Limb (tissue), 2 donors: Measurements from ENCODE around the gene ENKUR.

Experiments
- DNase-seq, 2 donors: peaks; one replicate each; pipeline ENCODE4 v3.0.0-alpha.2; 2016; ENCODE audit errors: extremely low spot score in 2 of 2

The ENKUR gene

GRCh38 chr10:24949616-24950015, 66.3 kb downstream of the ENKUR start:
- no peak for DNase-seq

GRCh38 chr10:24947304-24948097, 68.5 kb downstream of the ENKUR start:
- DNase-seq, result no peak

- DNase-seq, result no peak
Observed at GRCh38 chr10:24944512-24945255, 71.3 kb downstream of the ENKUR start.

DNA sequence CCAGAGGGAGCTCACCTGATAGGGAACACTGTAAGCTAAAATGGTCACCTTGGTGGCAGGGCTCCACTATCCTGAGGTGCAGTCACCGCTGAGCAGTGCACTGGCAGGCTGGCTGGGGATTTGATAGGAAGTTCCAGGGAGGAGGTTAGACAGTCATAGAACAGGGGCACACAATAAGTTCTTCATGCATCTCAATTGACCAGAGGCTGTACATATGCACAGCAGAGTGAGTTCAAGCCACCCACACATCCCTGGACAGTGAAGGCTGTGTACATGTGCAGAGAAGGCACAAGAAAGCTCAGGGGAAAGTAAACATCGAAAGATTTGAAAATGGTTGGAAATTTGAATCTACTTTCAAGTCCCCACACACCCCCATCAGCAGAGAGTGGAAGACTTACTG, 77.4 kb downstream of the ENKUR start:
- DNase-seq, result no peak

DNA sequence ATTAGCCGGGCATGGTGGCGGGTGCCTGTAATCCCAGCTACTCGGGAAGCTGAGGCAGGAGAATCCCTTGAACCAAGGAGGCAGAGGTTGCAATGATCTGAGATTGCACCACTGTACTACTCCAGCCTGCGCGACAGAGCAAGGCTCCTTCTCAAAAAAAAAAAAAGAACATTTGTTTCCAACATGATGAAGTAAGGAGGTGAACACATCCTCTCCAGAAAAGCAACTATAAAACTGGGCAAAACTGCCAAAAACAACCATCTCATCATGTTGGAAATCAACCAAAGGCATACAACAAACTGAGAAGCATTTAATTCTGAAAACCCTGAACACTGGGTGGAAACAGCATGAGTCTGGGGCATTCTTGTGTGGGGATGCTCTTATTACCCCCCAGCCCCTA, 77.9 kb downstream of the ENKUR start:
- no peak for DNase-seq

DNA sequence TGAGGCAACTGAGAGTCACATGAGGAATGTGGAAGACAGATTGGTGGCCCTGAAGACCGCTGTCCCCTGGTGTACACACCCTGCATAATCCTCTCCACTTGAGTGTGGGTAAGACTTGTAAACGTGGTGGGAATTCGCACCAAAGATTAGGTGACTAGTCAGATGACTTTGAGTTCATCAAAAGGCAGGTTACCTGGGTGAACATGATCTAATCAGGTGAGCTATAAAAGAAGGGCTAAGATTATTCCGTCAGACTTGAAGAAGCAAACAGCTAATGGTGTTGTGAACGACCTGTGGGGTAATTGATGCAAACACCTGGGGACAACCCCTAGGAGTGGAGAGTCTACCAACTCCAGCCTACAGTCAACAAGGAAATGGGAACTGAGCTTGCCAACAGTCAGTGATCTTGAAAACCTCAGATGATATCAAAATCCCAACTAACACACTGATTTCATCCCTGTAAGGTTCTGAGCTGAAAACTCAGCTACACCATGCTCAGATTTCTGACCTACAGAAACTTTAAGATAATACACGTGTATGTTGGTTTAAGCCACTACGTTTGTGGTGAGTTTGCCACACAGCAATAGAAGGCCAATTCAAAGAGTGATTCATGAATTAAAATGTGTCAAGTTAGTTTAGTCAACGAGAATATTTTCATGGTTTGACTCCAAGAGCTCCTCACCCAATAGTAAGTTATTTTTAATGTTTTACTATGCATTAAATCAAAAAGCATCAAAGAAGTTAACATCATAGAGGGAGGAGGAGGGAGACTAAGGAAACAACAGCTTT, 80.3 kb downstream of the ENKUR start:
- no peak for DNase-seq
